OCI-LY3 (cell line): ENCODE measurements around the gene ASB1.

Source experiments
- H2AFZ ChIP-seq: fragments of 200-600, 300-600 bp; shearing (Covaris generic); 2 replicates; pipeline ENCODE4 v1.6.0; 2014; ENCODE audit warnings: antibody characterized with exemption, low read depth, low read length
- H3K27ac ChIP-seq: fragments of 200-600, 300-600 bp; sonication (generic); 2 replicates; pipeline ENCODE4 v1.5.1; 2014; ENCODE audit warnings: mild to moderate bottlenecking, low read length, moderate library complexity, mixed read lengths
- H3K27me3 ChIP-seq: fragments of 200-600, 300-600 bp; sonication (generic); 2 replicates; pipeline ENCODE4 v1.6.1; 2014; ENCODE audit warnings: low read depth, low read length, mixed read lengths
- H3K36me3 ChIP-seq: fragments of 200-600, 300-600 bp; sonication (generic); replicated peaks from 2 replicates; pipeline ENCODE3; 2014; ENCODE audit warnings: low read depth, low read length, mixed read lengths
- H3K4me1 ChIP-seq: fragments of 300-600, 200-600 bp; sonication (generic); 2 replicates; pipeline ENCODE4 v1.6.1; 2014; ENCODE audit warnings: low read length, mixed read lengths
- H3K4me2 ChIP-seq: fragments of 200-600, 300-600 bp; sonication (generic); 2 replicates; pipeline ENCODE4 v1.6.1; 2014; ENCODE audit warnings: low read length, mixed read lengths
- H3K4me3 ChIP-seq: fragments of 300-600, 200-600 bp; sonication (generic); 2 replicates; pipeline ENCODE4 v1.5.1; 2014; ENCODE audit warnings: antibody characterized with exemption, mild to moderate bottlenecking, low read length, moderate library complexity
- H3K79me2 ChIP-seq: fragments of 300-600, 200-600 bp; shearing (Covaris generic); 2 replicates; pipeline ENCODE4 v1.6.1; 2014; ENCODE audit warnings: mild to moderate bottlenecking, low read length, mixed read lengths
- H3K9ac ChIP-seq: fragments of 300-600, 200-600 bp; shearing (Covaris generic); 2 replicates; pipeline ENCODE4 v1.6.0; 2014; ENCODE audit warnings: mild to moderate bottlenecking, low read length, moderate library complexity
- H3K9me3 ChIP-seq: fragments of 200-600, 300-600 bp; shearing (Covaris generic); 2 replicates; pipeline ENCODE4 v1.6.1; 2014; ENCODE audit warnings: low read length, mixed read lengths; ENCODE audit not compliant: insufficient read depth
- H4K20me1 ChIP-seq: fragments of 200-600, 300-600 bp; sonication (generic); 2 replicates; pipeline ENCODE4 v1.6.1; 2016; ENCODE audit warnings: low read length, mixed read lengths; ENCODE audit not compliant: insufficient read depth
- EZH2phosphoT487 ChIP-seq: fragments of 200-600 bp; shearing (Covaris generic); IDR thresholded peaks from 2 replicates; pipeline ENCODE4 v1.6.1; 2018; ENCODE audit warnings: antibody characterized with exemption, mixed run types, low read depth
- TF ChIP-seq, protein P1 (sequence below): fragments of 200-600, 300-600 bp; sonication (generic); IDR thresholded peaks from 2 replicates; pipeline ENCODE4 v1.5.1; 2014; ENCODE audit warnings: antibody characterized with exemption, low read length, low read depth

Gene ASB1

DNA sequence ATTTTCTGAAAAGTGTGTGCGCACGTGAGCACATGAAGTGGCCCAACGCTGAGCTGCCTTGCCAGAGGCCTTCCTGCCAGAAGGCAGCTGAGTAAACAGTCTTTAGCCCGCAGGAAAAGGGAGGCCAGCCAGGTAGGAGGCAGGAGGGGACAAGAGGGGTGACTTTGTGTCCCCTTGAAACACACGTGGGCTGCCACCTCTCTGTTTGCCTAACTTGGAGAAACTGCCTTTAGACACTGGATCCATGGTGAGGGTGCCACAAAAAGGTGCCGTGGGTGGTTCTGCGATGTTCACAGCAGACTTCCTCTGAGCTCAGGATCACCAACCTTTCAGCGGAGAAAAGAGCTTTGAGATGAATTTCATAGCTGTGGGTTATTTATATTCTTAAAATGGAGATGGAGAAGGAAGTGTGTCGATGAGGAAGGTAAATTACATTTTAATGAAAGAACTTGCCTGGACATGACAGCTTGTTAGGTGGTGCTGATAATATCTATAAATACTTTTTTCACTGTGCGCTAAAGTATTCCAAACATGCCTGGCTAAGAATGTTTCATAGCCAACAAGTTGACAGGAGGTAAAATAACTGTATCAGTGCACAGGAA is 36.6 kb upstream of the ASB1 start:
- no peak overlapping the region for H3K4me3 ChIP-seq
- no peaks in the 10 kb centered on the region for H3K36me3 ChIP-seq
- H3K9ac ChIP-seq, result no peak overlapping the region
- H3K27me3 ChIP-seq, result no peaks in the 10 kb centered on the region
- H3K9me3 ChIP-seq, result no peaks in the 10 kb centered on the region
- H4K20me1 ChIP-seq, result no peaks in the 10 kb centered on the region
- H3K4me1 ChIP-seq, result no peaks in the 10 kb centered on the region
- TF ChIP-seq EZH2phosphoT487, result no peak
- TF ChIP-seq, protein P1, sequence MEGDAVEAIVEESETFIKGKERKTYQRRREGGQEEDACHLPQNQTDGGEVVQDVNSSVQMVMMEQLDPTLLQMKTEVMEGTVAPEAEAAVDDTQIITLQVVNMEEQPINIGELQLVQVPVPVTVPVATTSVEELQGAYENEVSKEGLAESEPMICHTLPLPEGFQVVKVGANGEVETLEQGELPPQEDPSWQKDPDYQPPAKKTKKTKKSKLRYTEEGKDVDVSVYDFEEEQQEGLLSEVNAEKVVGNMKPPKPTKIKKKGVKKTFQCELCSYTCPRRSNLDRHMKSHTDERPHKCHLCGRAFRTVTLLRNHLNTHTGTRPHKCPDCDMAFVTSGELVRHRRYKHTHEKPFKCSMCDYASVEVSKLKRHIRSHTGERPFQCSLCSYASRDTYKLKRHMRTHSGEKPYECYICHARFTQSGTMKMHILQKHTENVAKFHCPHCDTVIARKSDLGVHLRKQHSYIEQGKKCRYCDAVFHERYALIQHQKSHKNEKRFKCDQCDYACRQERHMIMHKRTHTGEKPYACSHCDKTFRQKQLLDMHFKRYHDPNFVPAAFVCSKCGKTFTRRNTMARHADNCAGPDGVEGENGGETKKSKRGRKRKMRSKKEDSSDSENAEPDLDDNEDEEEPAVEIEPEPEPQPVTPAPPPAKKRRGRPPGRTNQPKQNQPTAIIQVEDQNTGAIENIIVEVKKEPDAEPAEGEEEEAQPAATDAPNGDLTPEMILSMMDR, result no peak
- no peaks in the 10 kb centered on the region for H3K79me2 ChIP-seq
- H3K27ac ChIP-seq, result no peak overlapping the region
- no peak overlapping the region for H2AFZ ChIP-seq
- no peak overlapping the region for H3K4me2 ChIP-seq

GRCh38 chr2:238391042-238391689 is 35.6 kb upstream of the ASB1 start:
- Histone ChIP-seq H4K20me1 (no peaks in the 10 kb centered on the region), H3K4me2 (no peak overlapping the region), H3K9ac (no peak overlapping the region), H3K4me1 (no peaks in the 10 kb centered on the region), H3K36me3 (no peaks in the 10 kb centered on the region), H3K27me3 (no peaks in the 10 kb centered on the region), H3K9me3 (no peaks in the 10 kb centered on the region), H2AFZ (no peak overlapping the region), H3K4me3 (no peak overlapping the region), H3K79me2 (no peaks in the 10 kb centered on the region), H3K27ac (no peak overlapping the region)
- TF ChIP-seq EZH2phosphoT487, result no peak
- TF ChIP-seq, protein P1, result no peak

GRCh38 chr2:238396663-238397062 is 30.1 kb upstream of the ASB1 start:
- Histone ChIP-seq H3K27me3 (no peaks in the 10 kb centered on the region), H3K4me2 (no peak overlapping the region), H3K27ac (no peak overlapping the region), H4K20me1 (no peaks in the 10 kb centered on the region), H3K4me1 (no peaks in the 10 kb centered on the region), H3K9me3 (no peaks in the 10 kb centered on the region), H3K9ac (no peak overlapping the region), H3K4me3 (no peak overlapping the region), H3K79me2 (no peaks in the 10 kb centered on the region), H2AFZ (no peak overlapping the region), H3K36me3 (no peaks in the 10 kb centered on the region)
- no peak for TF ChIP-seq EZH2phosphoT487
- TF ChIP-seq, protein P1, result no peak

GRCh38 chr2:238397356-238397755 is 29.4 kb upstream of the ASB1 start:
- H3K36me3 ChIP-seq, result no peaks in the 10 kb centered on the region

More at GRCh38 chr2:238397356-238397755, 29.4 kb upstream of the ASB1 start:
- Histone ChIP-seq H3K27me3 (no peaks in the 10 kb centered on the region), H2AFZ (no peak overlapping the region), H3K4me2 (no peak overlapping the region), H4K20me1 (no peaks in the 10 kb centered on the region), H3K79me2 (no peaks in the 10 kb centered on the region), H3K4me1 (no peaks in the 10 kb centered on the region), H3K9me3 (no peaks in the 10 kb centered on the region), H3K27ac (no peak overlapping the region), H3K9ac (no peak overlapping the region), H3K4me3 (no peak overlapping the region)
- TF ChIP-seq EZH2phosphoT487, result no peak
- TF ChIP-seq, protein P1, result no peak
